NCI-H446 treated with DMSO at 0.1 percent for 48 hours (cell line): ENCODE data around the gene PI4KA.
"Not testable (repeated sequence)": the region's sequence is repeated elsewhere in the genome, so short reads cannot be mapped to it uniquely, and the experiment has no call there.

Source experiments
- DNase-seq: peaks from one replicate; lab custom pipeline; 2025; lab: John Stamatoyannopoulos, UW

Gene PI4KA

GRCh38 chr22:20858615-20859416 is at the start of gene PI4KA, which contains the start of gene SNAP29:
TSS of gene PI4KA (minus strand) at chr22:20858811. CDS start at chr22:20858725, 86 bp downstream.
TSS of gene SNAP29 (plus strand) at chr22:20859007. CDS start at chr22:20859111, 104 bp downstream.
- DNase-seq: peak; percentile 98

DNA sequence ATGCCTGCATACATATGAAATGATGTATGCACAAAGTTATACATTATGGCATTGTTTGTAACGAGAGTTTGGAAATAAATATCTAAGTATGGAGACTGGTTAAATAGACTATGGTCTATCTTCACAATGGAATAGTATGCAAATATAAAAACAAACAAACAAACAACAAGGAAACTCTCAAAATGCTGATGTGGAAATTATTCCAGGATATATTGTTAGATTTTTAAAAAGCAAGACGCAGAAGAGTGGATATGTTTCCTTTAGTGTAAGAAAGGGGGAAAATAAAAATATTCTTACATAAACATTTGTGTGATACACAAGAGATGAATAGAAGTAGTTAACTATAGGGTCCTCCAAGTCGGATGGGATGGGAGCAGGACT is 47.8 kb upstream of the PI4KA start:
- no peak for DNase-seq

DNA sequence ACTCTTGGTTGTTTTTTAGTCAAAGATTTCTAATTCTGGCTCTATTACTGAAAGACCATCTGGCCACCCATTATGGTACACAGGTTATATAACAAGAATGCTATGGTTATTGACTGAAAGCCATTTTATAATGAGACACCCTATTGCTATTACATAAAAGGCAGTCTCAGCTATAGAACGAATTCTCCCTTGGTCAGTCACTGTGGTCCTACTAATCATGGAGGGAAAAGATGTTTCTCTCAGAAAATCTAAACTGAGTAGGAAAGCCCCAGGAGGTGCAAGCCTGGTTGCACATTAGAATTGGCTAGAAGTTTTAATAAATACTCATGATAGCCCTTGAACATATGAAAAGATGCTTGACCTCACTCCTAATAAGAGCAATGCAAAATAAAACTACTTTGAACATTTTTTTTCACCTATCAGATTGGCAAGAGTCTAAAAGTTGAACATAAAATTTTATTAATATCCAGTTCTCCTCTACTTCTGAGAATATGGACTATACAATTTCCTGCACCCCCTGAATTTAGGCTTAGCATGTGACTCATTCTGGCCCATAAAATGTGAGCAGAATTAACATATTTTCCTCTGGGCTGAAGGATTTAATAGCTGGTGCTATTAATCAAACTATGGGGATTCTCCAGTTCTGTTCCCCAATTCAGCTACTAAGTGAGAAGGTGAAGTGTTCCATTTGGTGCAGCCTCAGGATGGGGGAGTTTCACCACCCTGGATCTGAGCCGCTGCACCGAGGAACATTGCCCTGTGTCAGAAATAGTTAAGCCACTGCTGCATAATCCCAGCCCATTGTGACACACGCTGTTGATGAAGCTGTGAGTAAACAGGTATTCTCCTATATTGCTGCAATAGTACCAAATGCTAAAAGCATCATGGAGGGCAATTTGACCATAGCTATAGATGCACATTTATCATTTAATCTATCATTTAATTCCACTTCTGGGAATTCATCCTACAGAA is 47.1 kb upstream of the PI4KA start:
- peak; percentile 37 for DNase-seq

DNA sequence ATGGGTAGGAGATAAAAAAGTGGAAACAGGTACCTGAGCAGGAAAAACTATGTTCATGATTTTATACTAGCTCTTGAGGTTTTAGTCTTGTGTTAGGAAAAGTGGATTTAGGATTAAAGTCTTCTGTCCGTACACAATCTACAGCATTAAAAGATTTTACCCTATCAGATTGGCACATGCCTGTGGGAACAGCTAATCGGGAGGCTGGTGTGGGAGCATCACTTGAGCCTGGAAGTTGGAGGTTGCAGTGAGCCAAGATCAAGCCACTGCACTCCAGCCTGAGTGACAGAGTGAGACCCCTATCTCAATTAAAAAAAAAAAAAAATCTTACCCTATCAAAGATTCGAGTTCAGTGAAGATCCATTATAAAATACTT is 46.4 kb upstream of the PI4KA start:
- DNase-seq: no peak

DNA sequence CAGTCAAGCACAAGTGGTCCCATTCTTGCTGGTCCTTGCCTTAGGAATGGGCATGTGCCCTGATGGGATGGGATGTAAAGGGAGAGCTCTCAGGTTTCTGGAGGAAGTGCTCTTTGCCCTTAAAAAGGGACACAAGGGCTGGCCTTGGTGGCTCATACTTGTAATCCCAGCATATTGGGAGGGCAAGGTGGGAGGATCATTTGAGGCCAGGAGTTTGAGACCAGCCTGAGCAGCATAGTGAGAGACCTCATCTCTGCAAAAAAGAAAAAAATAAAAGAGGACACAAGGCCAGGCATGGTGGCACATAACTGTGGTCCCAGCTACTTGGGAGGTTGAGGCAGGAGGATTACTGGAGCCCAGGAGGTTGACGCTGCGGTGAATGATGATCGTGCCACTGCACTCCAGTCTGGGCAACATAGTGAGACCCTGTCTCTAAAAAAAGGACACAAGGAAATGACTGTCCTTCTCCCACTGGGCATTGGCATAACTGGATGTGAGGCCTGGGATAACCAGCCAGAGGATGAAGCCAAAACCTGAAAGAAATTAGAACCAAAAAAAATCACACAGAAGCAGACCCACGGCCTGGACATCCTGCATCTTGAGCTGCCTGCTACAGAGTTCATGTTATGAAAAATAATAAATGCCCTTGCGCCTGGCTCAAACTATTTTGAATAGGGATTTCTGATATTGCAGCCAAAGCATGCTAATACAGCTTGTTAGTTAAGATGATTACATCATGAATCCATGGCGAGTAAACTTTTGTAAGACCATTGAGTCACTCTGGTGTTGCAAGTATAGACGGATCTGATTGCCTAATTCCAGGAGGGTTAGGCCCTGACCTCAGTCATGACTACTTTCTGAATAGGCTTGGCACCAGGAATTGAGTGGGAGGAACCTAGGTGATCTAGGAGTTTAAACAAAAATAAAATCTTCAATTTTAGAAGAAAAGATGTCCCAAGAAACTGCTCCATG is 45.7 kb upstream of the PI4KA start:
- DNase-seq: no peak

DNA sequence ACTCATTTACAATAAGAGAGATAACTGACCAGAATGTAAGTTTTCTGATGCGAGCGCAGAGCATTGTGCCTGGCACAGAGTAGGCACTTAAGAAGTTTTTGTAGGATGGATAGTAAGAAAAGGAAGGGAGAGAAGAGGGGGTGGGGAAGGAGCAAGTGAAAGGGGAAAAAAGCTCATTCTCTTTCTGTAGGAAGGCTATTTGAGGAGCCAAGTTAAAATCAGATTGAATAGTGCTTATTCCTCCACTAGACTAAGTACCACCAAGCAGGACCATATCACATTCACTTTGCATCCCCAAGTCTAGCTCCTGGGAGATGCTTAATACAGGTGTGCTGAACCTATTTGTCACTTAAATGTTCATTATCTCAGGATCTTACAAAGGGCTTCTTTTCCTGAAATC is 44.5 kb upstream of the PI4KA start:
- DNase-seq: no peak

DNA sequence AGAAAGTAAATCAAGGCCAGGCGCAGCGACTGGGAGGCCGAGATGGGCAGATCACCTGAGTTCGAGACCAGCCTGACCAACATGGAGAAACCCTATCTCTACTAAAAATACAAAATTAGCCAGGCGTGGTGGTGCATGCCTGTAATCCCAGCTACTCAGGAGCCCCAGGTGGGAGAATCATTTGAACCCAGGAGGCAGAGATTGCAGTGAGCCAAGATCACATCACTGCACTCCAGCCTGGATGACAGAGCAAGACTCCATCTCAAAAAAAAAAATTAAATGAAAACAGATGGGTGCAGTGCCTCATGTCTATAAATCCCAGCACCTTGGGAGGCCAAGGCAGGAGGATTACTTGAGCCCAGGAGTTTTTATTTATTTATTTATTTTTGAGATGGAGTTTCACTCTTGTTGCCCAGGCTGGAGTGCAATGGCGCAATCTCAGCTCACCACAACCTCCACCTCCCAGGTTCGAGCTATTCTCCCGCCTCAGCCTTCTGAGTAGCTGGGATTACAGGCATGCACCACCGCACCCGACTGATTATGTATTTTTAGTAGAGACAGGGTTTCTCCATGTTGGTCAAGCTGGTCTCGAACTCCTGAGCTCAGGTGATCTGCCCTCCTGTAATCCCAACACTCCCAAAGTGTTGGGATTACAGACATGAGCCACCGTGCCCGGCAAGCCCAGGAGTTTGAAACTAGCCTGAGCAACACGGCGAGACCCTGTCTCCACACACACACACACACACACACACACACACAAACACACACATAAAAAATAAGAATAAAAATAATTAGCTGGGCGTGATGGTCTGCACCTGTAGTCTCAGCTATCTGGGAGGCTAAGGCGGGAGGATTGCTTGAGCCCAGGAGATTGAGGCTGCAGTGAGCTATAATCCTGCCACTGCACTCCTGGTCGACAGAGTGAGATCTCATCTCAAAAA is 42.8 kb upstream of the PI4KA start:
- DNase-seq: not testable (repeated sequence)

GRCh38 chr22:20899827-20900423 is 41.3 kb upstream of the PI4KA start:
- no peak for DNase-seq

GRCh38 chr22:20897737-20898136 is 39.1 kb upstream of the PI4KA start:
- DNase-seq: not testable (repeated sequence)

DNA sequence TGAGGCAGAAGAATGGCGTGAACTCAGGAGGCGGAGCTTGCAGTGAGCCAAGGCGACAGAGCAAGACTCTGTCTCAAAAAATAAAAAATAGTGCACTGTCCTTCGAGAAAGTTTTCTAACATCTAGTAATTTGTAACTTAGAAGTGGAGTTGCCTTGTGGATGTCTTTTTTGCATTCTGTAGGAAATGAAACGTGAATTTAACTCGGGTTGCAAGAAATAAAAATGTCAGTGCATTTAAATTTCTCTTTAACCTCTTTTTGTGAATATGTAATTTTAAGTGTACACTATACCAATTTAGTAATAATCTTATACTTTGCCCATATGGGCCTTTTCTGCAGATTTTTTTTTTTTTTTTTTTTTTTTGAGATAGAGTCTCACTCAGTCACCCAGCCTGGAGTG is 32.4 kb upstream of the PI4KA start:
- DNase-seq: no peak

- DNase-seq: no peak
These were observed 31.4 kb upstream of the PI4KA start for GRCh38 chr22:20889904-20890540.

GRCh38 chr22:20889025-20889704 is 30.6 kb upstream of the PI4KA start:
- no peak for DNase-seq

DNA sequence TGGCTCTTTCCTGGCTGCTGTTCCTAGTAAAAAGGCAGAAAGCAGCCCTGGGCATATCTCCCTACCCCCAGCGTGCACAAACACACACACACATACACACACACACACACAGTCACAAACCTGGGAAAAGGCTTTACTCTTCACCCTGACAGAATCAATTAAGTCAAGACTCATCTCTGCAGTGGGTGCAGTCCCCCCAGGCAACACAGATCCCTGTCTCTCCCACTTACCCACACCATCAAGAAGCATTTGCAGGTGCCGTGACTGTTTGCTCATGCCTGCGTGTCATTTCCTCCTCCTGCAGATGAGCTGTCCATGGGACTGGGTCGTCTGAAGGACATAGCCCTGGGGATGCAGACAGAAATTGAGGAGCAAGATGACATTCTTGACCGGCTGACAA is 28.8 kb upstream of the PI4KA start:
- no peak for DNase-seq

DNA sequence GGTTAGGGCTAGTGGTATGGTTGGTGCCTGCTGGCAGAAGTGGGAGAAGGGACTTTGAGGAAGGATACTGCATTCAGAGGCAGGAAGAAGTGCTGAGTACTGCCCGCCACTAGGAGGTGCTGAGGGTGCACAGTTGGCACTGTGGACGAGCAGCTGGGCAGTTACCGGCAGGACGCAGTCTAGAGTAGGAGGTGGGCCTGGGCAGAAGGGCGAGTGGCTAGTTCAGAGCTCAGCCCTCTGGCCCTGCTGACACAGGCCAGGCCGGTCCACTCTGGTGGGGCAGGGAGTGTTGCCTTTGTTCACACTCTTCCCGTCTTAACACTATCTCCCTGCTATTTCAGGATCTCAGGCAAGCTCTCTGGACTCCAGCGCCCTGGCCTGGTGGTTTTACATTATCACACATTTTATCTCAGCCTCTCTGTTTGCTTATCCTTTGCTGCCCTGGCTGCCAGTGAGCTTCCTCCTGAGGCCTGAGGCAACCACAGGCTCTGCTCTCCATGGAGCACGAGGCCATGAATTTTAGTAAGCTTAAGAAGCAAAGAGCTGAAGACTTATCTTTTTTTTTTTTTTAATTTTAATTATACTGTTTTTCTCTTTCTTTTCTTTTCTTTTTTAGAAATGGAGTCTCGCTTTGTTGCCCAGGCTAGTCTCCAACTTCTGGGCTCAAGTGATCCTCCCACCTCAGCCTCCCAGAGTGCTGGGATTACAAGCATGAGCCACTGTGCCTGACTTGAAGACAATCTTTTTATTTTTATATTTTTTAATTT is 27.1 kb upstream of the PI4KA start:
- peak; percentile 44 for DNase-seq

GRCh38 chr22:20885017-20885556 is 26.5 kb upstream of the PI4KA start:
- no peak for DNase-seq

- no peak for DNase-seq
These were observed 25.8 kb upstream of the PI4KA start for GRCh38 chr22:20884454-20884853.

DNA sequence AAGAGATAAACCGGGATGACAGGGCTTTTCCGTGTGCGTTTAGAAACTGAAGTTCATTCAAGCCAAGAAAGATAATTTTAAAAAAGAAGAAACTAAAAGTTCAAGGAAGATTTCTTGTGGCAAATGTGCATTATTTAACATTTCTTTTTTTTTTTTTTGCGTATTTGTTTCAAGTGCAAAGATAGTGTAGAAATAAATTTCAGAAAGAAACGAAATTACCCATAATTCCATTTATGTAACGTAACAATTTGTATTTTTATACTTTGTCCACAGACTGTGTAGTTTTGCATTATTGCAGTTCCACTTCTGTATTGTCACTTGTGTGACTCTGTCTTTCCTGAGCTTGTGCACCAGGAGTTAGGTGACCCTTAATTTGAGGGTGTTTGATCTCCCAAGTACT is 24.2 kb upstream of the PI4KA start:
- no peak for DNase-seq
